ENCODE results near the gene MMP2.

The MMP2 gene

GRCh38 chr16:55521792-55522191 lies 42.8 kb downstream of the MMP2 start:
- no peak for DNase-seq

DNA sequence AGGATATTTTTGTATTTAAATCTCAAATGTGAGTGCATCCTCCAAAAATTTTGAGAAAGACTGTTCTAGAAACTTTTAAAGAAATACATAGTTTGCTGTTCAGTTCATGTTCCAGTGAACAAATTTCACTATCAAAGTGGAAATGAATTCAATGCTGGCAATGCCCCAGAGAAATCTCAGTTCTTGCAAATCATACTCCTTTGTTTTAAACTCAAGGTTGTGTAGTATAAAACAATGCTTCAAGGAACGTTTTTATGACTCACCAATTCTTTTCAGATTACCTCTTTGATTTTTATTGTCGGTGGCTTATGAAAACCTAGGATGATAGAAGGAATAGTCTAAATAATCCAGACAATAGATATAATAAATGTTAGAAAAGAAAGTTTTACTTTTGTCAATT lies 47.4 kb downstream of the MMP2 start:
- no peak for DNase-seq

- no peak for DNase-seq
These were observed 48.9 kb downstream of the MMP2 start for GRCh38 chr16:55527885-55528284.

- DNase-seq = no peak
These were observed 50.0 kb downstream of the MMP2 start for GRCh38 chr16:55529018-55529417.

DNA sequence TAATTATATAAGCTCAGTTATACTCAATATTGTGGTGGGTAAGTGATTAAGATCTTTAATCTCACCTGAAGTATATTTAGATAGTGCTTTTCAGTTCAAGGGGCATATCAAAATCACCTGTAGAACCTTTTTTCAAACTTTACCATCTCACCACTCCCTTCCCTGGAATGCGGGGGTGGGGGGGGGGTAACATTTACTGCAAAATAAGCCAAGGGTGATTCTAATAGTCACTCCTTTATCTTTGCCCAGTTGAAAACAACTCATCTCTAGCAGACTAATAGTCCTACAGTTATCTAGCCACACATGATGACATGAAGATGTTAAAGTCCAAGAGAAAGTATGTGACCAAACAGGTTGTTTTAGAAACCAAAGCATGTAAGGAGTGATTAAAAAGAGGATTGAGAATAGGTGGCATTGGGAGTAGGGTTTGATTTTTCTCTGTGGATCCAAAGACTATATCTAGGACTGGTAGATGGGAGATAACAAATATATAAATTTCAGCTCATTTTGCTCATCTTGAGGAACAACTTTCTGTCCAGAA lies 51.4 kb downstream of the MMP2 start:
- DNase-seq = no peak

DNA sequence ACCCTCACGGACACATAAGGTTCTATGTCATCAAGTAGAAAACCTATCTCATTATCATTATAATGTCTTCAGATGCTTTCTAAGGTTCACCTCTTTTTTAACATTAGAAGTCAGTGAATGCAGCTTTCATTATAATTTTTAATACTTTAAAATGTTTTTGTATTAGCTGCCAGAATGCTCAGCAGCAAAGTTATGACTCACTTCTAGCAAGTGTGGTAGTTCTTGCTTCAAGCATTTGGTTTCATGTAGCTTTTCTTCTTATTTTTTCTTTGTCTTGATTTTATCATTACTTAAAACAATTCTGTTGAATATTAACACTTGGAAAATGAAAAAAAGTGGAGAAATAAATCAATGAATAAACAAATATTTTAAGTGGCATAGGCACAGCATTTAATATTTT lies 53.2 kb downstream of the MMP2 start:
- DNase-seq = no peak

DNA sequence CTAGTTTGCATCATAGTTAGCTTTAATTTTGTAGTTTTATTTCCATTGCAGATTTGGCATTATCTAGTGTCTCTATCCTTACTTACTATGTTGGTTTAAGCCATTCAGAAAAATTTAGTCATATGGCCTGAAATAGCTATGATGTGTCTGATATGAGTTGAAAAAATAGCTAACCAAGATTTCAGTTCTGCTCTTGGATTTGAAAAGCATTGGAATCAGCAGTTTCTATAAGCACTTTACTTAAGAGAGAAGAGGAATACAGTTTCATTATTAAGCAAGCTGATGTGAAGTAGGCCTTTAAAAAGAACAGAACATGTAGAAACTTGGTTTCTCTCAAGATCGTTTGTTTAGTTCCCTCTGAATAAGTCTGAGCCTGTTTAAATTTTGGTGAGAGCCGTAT lies 55.8 kb downstream of the MMP2 start:
- DNase-seq = no peak

DNA sequence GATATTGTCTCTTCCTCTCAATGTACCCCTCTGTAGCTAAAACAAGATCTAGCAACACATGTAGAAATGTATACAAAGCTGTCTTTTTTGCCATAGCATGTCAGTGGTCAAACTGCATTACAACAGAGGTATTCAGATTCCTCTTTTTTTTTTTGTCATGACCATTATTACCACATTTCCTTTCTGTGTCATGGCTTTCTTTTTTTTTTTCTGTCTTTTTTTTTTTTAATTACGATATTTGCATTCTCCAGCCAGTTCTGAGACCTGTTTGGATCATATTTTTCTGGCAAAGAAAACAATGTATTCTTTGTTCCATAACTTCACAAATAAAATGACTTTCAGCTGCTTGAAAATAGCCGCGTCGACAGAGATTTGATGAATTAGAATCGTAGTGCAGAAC lies 60.1 kb downstream of the MMP2 start:
- no peak for DNase-seq

DNA sequence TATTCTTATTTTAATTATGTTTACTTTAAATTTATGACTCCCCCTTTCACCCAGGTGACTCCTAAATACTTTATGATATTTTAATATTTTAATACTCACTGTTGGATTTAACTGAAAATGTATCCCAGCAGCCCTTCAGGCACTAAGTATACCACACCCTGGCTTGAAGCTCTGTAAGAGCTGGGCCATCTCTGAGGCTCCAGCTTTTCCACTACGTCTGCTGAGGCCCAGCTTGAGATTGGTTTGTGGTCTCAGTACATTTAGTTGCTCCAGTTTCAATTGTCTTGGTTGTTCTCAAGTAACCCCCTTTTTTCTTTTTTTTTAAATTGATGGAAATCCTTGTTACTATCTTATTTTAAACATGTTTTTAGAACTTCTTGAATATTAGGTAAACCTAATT lies 60.5 kb downstream of the MMP2 start:
- no peak for DNase-seq

GRCh38 chr16:55540221-55540620 lies 61.2 kb downstream of the MMP2 start:
- no peak for DNase-seq

GRCh38 chr16:55542459-55543082 lies 63.6 kb downstream of the MMP2 start:
- no peak for DNase-seq

- DNase-seq = no peak
These were observed 64.5 kb downstream of the MMP2 start for GRCh38 chr16:55543472-55543871.

DNA sequence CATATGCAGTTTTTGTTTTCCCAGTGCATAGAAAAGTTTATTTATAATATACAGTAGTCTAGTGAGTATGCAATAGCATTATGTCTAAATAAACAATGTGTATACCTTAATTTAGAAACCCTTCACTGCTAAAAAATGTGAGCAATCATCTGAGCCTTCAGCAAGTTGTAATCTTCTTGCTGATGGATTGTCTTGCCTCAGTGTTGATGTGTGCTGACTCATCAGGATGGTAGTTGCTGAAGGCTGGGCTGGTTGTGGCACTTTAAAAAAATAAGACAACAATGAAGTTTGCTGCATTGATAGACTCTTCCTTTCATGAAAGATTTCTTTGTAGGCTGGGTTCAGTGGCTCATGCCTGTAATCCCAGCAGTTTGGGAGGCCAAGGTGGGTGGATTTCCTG lies 73.6 kb downstream of the MMP2 start:
- no peak for DNase-seq

DNA sequence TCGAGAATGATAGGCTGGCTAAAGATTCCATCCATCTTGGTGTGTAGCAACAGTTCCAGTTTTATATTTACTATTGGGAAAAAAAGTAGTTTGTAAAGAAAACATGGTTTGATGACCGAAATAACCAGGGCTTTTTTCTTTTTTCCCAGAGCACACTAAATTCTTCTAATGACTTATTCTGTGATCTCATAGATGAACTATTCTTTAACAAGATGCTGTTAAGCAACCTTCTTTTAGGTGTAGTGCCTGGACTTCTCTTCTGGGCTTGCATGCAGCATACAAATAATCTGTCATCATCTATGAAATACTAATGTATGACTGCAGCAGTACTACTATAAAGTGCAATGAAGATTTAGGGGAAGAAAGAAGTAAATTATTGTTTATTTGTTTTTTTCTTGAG lies 76.4 kb downstream of the MMP2 start:
- DNase-seq = no peak
